Measurements from ENCODE around the gene SEL1L3. TPM values are rescaled to one million over a fixed set of nuclear protein-coding genes. Genes with fewer than 3 reads are reported as not detected.

The SEL1L3 gene
- total and polyA plus RNA-seq, 4 donors, result 3.3 to 13.1 (median 5.7) TPM

GRCh38 chr4:25795566-25796454 is 67.0 kb downstream of the SEL1L3 start:
- H3K9ac ChIP-seq (ENCODE audit: low read depth in 1 of 2, low read length in 2 of 2), result no peak overlapping the region
- no peaks in the 10 kb centered on the region for H3K36me3 ChIP-seq (ENCODE audit: control insufficient read depth in 4 of 4, insufficient read depth in 3 of 4, low read depth in 1 of 4, low read length in 3 of 4)
- no peak overlapping the region for H3K27ac ChIP-seq (ENCODE audit: low read depth in 1 of 2, low read length in 2 of 2)
- no peaks in the 10 kb centered on the region for H3K27me3 ChIP-seq (ENCODE audit: control insufficient read depth in 4 of 4, insufficient read depth in 4 of 4, low read length in 3 of 4)
- H3K4me1 ChIP-seq (ENCODE audit: control insufficient read depth in 4 of 4, insufficient read depth in 4 of 4, low read length in 3 of 4), result peaks cover 0 to 13% (median 12%) of the 10 kb centered on the region in 4 donors
- no peaks in the 10 kb centered on the region for H3K9me3 ChIP-seq (ENCODE audit: control insufficient read depth in 4 of 4, low read length in 3 of 4)
- no peak overlapping the region for H3K4me3 ChIP-seq (ENCODE audit: low read depth in 1 of 3, low read length in 3 of 3)
- WGBS, result 88% methylated on average over 12 of the region's 12 CpGs
- no peak for DNase-seq (ENCODE audit: low spot score)
- TF ChIP-seq HNF4A (conservative IDR thresholded peaks at IDR 0.05) (no peak), MAX (IDR thresholded peaks at IDR 0.05) (no peak)

GRCh38 chr4:25795091-25795490 is 67.7 kb downstream of the SEL1L3 start:
- H3K27me3 ChIP-seq (ENCODE audit: control insufficient read depth in 4 of 4, insufficient read depth in 4 of 4, low read length in 3 of 4), result no peaks in the 10 kb centered on the region
- H3K4me3 ChIP-seq (ENCODE audit: low read depth in 1 of 3, low read length in 3 of 3), result no peak overlapping the region
- H3K9me3 ChIP-seq (ENCODE audit: control insufficient read depth in 4 of 4, low read length in 3 of 4), result no peaks in the 10 kb centered on the region
- WGBS, result 95% methylated on average over 4 of the region's 4 CpGs
- TF ChIP-seq NR2F2 (IDR thresholded peaks at IDR 0.05) (no peak), HNF4A (conservative IDR thresholded peaks at IDR 0.05) (no peak), FOXA1 (IDR thresholded peaks at IDR 0.05) (no peak), FOXA2 (IDR thresholded peaks at IDR 0.05) (no peak), JUND (IDR thresholded peaks at IDR 0.05) (no peak), MAX (IDR thresholded peaks at IDR 0.05) (no peak), CTCF (IDR thresholded peaks at IDR 0.05; ENCODE audit: low read depth, low read length, missing input control) (no peak), GABPA (IDR thresholded peaks at IDR 0.05 in 1 of 2, conservative IDR thresholded peaks at IDR 0.05 in 1 of 2) (no peak), YY1 (IDR thresholded peaks at IDR 0.05) (no peak), TAF1 (conservative IDR thresholded peaks at IDR 0.05) (no peak), EGR1 (IDR thresholded peaks at IDR 0.05; ENCODE audit: low read depth in 2 of 2) (no peak), HNF4G (IDR thresholded peaks at IDR 0.05) (no peak), ZBTB33 (IDR thresholded peaks at IDR 0.05) (no peak), ATF3 (IDR thresholded peaks at IDR 0.05) (no peak), RAD21 (IDR thresholded peaks at IDR 0.05) (no peak), RXRA (IDR thresholded peaks at IDR 0.05) (no peak), SP1 (IDR thresholded peaks at IDR 0.05) (no peak), REST (IDR thresholded peaks at IDR 0.05) (no peak)
- no peak overlapping the region for H3K9ac ChIP-seq (ENCODE audit: low read depth in 1 of 2, low read length in 2 of 2)
- H3K4me1 ChIP-seq (ENCODE audit: control insufficient read depth in 4 of 4, insufficient read depth in 4 of 4, low read length in 3 of 4), result peaks cover 0 to 15% (median 12%) of the 10 kb centered on the region in 4 donors
- H3K36me3 ChIP-seq (ENCODE audit: control insufficient read depth in 4 of 4, insufficient read depth in 3 of 4, low read depth in 1 of 4, low read length in 3 of 4), result no peaks in the 10 kb centered on the region
- H3K27ac ChIP-seq (ENCODE audit: low read depth in 1 of 2, low read length in 2 of 2), result no peak overlapping the region
- DNase-seq (ENCODE audit: low spot score), result no peak
